ENCODE measurements around the gene NET1.

NET1 gene

GRCh38 chr10:5445006-5445405, 32.6 kb downstream of the NET1 start:
- peak overlapping the region; percentile 86 for H3K27ac ChIP-seq
- no peak for TF ChIP-seq CTCF (conservative IDR thresholded peaks at IDR 0.05)

GRCh38 chr10:5446390-5446926, 34.1 kb downstream of the NET1 start:
- TF ChIP-seq CTCF (conservative IDR thresholded peaks at IDR 0.05): no peak
- peak overlapping the region; percentile 86 for H3K27ac ChIP-seq

- peak overlapping the region; percentile 86 for H3K27ac ChIP-seq
- TF ChIP-seq CTCF (conservative IDR thresholded peaks at IDR 0.05): no peak
Observed at GRCh38 chr10:5447056-5447455, 34.7 kb downstream of the NET1 start.

GRCh38 chr10:5447611-5448071, 35.3 kb downstream of the NET1 start:
- H3K27ac ChIP-seq: peak overlapping the region; percentile 86
- no peak for TF ChIP-seq CTCF (conservative IDR thresholded peaks at IDR 0.05)

- H3K27ac ChIP-seq: peak overlapping the region; percentile 86
- no peak for TF ChIP-seq CTCF (conservative IDR thresholded peaks at IDR 0.05)
Observed at GRCh38 chr10:5448333-5449001, 36.1 kb downstream of the NET1 start.

- H3K27ac ChIP-seq: peak overlapping the region; percentile 86
- no peak for TF ChIP-seq CTCF (conservative IDR thresholded peaks at IDR 0.05)
Observed at GRCh38 chr10:5449227-5449626, 36.9 kb downstream of the NET1 start.

- peak overlapping the region; percentile 86 for H3K27ac ChIP-seq
- TF ChIP-seq CTCF (conservative IDR thresholded peaks at IDR 0.05): 0 out of 2 replicates have a peak, but pooled peaks have one; percentile 19
Observed at GRCh38 chr10:5449823-5450222, 37.5 kb downstream of the NET1 start.

Data from VCaP (cell line).